ENCODE results near the gene ADAMTS14.

The ADAMTS14 gene

DNA sequence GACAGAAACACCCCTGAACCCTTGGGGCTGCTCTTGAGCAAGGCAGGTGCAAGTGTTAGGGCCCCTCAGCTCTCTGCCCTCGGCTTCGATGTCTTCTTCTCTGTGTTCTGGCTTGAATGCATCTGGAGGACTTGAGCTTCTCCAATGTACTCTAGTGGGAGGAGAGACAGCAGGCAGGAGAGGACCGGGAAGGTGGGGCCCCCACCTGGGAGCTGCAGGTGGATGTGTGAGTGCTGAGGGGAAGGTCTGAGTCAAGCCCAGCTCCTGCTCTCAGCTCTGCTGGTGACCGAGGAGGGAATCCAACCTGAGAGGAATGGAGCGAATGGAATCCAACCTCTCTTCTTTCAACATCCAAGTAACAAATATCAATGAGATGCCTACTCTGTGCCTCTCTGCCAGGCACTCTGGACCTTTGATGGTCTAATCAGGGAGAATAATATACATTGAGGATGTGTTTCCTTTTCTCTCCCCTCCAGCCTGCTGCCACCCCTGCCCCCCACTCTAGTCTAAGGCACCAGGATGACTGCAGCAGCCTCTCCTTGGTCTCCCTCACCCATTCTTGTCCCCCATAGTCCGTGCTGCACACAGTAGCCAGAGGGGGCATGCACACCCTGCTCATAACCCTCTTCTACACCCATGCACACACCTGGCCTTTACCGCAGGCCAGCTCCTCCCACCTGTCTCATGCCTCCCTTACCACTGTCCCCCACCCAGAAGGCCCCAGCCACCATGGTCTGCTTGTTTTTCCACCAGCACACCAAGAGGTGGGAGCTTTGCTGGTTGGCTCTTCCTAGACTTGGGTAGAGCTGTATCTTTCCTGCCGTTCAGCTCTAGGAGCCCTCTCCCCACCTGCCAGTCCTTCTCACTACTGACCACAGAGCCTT, 99.2 kb downstream of the ADAMTS14 start:
- no peak for DNase-seq (ENCODE audit: low read depth)

DNA sequence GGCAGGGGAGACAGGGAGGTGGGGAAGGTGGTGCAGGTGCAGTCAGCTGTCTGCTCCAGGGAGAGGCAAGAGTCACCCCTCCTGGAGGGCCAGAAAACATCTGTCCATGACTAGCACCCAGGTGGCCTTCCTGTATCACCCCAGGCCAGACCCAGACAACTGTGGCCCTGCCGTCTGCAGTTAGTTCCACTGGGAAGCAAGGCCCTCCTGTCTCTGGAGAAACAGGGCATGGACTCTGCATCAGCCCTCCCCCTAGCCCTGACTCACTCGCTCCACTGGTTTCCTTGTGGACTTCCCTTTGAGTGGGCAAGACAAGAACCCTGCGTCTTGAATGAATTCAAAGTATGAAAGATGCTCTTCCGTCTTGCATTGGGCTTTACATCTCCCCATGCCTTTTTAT, 100.3 kb downstream of the ADAMTS14 start:
- DNase-seq (ENCODE audit: low read depth) = no peak

DNA sequence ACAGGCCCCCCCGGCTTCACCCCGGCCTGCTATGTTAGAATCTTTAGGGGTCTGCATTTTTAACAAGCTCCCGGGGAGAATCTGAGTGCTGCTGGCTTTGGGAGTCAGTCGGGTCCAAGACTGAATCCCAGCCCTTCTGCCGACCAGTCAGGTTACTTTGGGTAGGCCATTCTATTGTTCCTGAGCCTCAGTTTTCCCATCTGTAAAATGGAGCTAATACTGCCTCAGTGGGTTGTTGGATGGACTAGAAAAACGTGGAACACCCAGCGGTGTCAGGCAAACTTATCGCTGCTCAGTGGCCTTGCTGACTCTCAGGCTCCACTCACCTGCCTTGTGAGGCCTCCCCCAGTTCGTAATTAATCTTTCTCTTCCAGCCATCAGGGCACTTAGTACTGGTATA, 101.2 kb downstream of the ADAMTS14 start:
- no peak for DNase-seq (ENCODE audit: low read depth)

DNA sequence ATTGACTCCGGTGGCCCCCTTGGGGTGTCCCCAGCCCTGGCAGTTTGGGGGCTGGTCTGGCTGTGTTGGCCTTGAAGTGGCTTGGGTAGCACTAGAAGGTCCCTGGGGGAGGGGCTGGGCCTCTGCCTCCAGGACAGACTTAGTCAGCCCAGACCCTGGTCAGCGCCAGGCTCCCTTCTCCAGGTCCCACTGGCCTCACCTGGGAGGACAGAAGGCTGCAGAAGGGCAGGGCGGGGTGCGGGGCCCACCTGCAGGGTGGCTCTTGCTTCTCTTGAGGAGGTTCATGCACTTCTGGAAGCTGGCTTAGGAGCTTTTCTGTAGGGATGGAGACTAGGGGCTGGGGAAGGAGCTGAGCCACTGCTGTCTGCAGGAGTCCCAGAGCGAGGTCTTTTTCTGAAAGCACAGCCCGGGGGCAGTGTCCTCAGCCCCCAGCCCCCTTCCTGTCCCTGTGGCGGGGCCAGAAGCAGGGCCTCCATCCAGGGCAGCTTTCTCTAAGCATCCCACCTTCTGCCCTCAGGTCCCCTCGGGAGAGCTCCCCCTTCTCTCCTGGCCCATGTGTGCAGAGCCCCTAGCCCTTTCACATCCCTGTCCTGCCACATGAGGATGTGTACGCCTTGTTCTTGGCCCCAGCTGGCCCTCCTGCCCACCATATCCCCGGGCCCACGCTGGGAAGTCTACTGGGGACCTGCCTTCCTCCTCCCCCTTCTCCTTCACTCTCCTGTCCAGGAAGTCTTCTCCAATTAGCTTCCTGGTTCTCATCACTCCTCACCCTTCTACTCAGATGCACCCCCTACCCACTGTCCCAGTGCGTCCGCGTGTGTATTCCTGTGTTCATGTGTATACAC, 101.9 kb downstream of the ADAMTS14 start:
- no peak for DNase-seq (ENCODE audit: low read depth)

DNA sequence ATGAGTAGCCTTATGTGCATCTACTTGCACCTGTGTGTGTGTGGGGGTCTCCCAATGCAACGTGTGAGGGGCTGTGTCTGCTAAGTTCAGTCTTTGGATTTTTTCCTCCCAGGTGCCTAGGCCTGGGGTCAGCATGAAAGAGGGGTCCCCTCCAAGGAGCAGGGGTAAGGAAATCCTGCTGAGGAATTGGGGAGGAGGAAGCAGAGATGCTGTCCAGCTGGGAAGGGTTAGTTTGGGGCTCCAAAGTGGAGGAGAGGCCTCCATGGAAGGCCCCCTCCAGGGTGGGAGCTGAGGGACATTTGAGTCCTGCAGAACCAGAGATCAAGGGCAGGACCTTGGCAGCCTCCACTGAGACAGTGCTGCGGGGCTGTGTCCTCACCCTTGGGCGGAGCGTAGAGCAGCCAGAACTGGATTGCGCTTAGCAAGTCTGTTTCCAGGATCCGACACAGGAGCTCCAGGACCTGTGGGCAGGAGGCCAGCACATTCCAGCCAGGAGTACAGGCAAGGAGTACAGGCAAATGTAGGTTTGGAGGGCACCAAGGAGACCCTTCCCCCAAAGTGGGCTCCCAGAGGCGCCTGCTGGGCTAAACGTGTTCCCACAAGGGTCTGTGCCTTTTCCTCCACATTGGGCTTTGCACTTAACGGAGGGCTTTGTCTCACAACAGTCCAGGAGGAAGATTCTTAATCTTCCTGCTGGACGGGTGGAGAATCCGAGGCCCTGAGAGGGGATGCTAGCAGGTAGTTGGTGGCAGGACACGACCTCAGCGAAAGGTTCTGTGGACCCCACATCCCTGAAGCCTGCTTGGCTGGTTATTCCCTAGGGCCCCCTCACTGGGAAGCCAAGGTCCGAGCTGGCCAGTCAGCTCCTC, 102.7 kb downstream of the ADAMTS14 start:
- no peak for DNase-seq (ENCODE audit: low read depth)

DNA sequence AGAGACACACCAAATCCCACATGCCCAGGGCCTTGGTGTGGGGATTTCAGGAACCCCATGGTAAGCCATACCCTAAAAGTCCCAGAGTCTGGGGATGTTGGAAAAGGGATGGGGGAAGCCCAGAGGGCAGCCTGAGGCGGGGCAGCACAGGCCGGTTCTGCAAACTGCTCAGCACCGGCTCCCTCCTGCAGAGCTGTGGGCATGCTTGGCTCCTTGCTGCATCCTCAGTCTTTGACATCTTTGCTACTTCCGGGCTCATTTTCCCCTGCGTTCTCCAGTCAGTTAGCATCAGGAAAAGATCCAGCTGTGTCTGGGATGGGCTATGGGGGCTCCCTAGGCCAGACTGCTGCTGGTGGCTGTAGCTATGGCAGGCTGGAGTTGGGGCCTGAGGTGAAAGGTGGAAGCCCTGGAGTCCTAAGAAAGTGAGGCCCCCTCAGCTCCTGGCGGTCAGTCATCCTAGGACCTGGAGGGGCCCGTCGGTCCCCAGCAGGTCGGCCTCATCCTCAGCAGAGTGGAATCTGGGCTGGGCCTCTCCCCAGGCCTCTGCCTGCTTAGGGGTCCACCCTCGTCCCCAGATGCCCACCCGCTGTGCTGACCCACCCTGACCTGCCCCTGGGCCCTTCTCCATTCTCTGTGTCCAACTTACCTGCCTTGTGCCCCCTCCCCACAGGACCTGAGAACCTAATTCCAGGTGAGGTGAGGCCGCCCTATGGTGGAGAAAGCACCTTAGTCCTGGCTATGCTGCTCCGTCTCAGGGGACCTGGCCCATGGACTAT, 103.6 kb downstream of the ADAMTS14 start:
- DNase-seq (ENCODE audit: low read depth) = no peak

DNA sequence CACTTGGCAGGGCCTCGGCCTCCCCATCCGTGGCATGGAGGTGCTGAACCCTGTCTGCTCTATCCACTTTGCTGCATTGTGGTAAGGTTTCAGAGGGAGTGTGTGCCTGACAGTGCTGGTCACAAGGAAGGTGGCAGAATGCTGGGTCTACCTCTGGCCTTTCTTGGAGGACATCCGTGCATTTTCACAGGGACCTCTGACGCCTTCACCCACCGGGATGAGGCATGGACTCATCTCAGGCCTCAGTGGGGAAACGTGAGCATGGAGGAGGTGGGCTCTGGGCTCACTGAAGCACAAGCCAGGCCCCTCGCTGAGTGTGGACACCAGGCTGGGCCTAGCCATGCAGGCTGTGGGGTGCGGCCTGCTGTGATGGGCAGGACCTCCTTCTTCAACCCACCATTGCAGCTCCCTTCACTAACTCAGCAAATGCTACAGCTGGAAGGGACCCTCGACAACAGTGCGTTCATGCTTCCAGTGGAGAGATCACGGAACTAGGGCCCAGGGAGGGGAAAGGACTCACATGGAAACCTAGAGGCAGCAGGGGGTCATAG, 104.2 kb downstream of the ADAMTS14 start:
- DNase-seq (ENCODE audit: low read depth) = no peak

DNA sequence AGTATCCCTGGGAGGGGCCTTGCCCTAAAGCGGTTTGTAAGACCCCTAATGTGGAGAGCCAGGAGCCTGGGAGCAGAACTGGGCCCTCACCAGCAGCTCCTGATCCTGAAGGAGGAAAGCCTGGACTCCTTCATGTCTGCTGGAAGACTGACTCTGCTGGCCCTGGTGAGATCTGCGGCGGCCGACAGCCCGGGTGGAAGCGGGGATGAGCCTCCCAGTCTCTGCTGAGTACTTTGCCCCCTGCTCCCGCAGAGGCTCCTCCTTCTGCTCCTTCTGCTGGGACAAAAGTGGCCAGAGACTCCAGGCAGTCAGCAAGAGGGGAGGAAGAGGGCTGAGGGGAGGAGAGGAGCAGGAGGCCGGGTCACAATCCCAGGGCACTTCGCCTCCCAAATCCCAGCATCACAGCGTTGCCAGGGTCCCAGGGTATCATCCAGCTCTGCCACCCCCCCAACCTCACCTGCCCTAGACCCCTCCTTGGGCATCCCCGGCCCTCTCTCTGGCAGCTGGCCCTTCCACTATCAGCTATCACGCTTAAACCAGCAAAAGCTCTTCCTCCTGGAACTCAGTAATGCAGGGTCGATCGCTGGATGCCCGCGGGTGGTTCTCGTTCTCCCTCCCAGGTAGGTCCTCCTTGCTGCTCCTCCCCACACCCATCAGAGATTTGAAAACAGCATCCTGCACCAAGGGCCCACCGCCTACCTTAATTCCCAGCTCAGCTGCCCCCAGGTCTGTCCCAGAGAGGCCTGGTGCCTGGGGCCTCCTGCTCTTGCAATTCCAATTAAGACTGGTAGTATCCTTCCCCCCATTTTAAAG, 105.0 kb downstream of the ADAMTS14 start:
- DNase-seq (ENCODE audit: low read depth) = no peak

DNA sequence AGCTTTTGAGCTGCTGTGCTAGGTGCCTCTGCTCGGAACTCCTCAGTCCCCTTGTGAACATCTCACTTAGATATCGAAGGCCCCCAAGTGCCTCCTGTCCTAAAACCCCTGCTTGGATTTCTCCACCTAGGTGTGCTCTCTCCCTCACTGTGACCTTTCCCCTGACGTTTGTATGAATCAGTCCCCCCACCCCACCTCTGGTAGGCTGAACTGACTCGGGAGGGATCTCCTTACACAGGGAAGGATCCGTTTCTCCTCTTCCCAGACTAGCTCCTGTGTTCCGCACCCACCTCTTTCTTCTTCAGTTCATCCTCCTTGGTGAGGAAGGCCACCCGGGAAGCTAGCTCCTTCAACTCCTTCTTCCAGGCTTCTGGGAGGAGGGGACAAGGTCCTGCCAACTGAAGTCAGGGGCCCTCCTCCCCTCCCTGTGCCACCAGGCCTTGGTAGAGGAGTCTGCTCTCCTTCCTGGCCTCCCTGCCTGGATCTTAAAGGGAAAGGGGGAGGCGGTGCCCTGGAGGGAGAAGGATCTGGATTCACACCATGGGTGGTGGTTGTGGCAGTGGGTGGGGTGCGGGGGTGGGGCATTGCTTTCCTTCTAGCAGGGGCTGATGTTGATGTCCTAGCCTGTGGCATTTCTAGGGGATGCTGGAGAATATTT, 106.1 kb downstream of the ADAMTS14 start:
- no peak for DNase-seq (ENCODE audit: low read depth)

DNA sequence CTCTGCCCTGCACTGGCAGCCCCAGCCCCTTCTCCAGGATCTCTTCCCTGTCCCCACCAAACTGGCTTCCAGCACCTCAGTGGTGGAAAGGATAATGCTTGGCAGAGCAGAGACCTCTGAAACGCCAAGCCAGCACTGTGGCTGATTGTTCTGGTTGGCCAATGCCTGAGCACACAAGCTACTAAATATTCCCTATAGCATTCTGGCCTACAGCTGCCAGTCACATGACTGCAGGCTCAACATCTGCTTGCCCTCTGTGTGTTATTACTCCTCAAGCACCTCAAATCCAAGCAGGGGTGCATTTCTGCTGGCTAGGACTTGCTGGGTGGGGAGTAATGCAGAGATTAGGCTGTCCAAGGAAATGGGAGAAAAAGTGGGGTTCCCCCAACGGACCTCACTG, 106.8 kb downstream of the ADAMTS14 start:
- no peak for DNase-seq (ENCODE audit: low read depth)

DNA sequence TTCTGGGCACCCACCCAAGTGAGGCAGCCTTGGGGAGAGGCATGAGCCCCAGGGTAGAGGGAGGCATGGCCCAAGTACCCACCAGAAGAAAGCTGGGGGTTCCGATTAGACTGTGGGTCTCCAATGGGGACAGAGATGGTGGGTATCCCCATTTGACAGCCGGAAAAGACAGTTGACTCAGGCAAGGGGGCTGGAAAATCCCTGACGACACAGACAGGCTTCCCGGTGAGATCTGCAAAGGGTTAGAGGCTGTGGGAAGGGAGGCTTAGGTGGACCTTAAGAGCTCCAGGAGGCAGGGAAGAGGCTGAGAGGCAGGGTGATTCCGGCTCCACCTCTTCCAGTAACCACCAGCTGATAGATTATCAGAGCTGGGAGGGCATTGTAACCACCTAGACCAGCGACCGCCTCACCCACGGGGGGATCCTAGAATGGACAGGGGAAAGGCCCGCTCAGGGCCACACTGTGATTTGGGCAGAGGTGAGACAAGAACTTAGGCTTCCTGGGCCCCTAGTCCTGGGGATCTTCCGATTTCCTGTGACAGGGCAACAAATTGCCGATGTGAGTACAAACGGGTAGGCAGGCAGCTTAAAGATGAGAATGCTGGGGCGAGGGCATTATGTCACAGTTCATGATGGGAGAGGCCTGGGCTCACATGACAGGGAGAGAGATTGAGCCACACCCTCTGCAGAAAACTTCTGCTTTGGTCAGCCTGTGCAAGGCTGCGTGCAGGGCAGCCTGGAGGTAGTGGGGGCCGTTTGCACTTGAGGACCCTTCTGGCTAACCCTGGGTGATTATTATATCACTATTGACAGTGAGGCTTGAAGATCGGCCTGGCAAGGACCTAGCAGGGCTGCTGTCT, 107.4 kb downstream of the ADAMTS14 start:
- no peak for DNase-seq (ENCODE audit: low read depth)

DNA sequence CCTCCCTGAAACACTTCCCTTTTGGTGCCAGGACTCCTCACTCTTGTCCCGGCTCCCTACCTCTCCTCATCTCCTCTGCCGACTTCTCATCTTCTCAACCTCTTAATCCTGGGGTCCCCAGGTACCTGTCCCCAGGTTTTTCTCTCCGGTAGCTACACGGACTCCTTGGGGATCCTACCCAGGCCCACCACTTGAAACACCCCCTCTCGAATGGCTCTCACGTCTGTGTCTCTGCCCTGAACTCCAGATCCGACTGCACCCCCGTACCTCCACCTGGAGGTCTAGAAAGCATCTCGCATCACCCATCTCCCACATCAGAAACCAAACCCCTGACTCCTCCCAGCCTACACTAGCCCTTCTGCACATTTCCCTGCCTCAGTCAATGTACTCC, 108.1 kb downstream of the ADAMTS14 start:
- DNase-seq (ENCODE audit: low read depth) = no peak

DNA sequence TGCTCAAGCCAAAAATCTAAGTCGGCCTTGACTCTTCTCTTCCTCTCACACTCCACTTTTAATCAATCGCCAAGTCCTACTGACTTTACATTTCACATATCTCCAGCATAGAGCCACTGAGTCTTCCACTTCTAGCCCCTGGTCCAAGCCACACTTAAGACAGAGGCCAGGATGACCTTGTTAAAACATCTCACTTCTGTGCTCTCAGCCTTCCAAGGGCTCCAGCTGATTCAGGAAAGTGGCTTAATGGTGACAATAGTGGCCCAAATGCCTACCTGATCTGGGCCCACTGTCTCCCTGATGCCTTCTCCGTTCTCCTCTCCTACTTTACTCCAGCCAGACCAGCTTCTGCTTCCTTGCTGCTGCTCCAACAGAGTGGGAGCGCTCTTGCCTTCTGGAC, 108.5 kb downstream of the ADAMTS14 start:
- no peak for DNase-seq (ENCODE audit: low read depth)

DNA sequence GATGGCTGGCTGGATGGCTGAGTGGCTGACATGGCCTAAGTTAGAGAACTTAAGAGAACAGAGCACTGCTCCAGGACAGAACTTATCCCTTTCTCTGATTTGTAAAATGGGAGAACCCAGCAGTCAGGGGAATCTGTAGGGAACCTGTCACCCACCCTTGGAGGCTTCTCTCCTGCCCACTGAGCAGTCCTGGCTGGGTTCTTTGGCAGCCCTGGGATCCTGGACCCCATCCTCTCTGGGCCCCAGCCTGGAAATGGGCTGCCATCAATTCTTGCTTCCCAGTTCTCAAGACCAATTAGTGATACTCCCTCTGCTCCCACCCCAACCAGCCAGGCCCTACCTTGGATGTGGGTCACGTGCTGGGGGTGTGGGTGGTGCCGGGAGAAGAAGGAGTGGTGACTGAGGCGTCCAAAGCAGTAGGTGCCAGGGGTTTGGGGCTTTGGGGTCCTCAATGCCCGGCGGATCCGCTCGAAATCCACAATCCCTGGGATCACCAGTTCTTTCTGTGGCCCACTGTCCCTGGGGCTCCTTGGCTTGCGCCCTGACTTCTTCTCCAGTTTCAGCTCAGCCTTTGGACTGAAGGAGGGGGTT, 109.2 kb downstream of the ADAMTS14 start:
- DNase-seq (ENCODE audit: low read depth) = no peak

DNA sequence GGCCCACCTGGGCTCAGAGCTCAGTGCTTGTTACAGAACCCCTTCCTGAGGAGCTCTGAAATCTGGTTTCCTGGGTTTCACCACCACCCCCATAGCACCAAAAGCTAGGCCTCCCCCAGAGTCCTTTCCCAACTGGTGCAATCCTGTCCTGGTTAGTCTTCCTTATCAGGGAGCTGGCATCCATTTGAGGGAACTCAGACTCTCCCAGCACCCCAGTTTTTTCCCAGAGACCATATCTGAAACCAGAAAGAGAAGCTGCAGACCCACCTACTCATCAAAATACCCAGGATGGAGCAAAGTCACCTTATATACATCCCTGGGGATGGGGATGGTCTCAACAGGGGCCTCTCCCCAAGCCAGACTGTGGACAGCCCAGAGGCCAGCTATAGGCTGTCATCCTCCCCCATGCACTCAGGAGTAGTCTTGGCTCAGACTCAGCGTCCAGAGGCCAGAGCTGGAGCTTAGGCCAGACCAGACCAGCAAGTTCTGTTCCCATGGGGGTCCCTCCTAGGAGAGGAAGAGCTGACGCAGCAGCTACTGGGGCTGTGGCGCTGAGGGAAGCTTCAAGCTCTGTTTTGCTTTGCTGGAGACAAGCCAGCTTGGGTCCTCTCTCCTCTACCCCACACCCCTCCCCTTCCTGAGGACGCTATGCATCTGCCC, 109.9 kb downstream of the ADAMTS14 start:
- DNase-seq (ENCODE audit: low read depth) = no peak

DNA sequence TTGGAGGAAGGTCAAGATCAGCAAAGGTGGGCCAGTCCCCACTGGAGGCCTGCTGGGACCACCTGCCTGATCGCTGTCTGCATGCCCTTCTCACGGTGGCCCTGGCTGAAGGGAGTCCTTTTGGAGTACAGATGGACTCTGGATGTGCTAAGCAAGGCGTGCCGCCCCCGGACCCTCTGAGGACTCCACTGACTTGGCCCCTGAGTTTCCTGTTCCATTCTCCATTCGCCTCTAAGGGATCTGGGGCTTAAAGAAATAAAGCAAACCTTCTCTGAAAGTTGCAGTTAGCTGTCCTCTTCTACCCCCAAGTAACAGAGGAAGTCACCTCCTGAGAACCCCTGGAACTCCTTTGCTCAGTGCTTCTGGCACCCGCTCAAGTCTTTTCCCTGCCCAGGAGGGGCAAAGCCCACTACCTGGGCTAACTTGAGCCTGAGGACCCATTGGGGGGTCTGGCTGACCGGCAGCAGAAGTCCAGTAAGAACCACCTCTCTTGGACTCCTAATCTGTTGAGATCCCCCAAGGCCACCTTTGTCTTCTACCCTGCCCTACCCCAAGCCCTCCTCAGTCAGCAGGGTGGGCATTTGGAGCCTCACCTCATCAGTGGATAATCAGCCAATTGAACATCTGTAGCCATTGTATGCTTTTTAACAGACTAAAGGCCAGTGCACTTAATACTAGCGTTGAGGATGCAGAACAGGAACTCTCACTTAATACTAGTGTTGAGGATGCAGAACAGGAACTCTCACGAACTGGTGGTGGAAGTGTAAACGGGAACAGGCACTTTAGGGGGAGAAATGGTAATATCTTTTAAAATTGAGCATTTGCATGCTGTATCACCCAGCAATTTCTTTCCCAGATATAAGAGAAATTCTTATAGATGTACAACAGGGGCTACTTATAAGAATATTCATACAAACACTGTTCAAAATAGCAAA, 110.7 kb downstream of the ADAMTS14 start:
- no peak for DNase-seq (ENCODE audit: low read depth)

DNA sequence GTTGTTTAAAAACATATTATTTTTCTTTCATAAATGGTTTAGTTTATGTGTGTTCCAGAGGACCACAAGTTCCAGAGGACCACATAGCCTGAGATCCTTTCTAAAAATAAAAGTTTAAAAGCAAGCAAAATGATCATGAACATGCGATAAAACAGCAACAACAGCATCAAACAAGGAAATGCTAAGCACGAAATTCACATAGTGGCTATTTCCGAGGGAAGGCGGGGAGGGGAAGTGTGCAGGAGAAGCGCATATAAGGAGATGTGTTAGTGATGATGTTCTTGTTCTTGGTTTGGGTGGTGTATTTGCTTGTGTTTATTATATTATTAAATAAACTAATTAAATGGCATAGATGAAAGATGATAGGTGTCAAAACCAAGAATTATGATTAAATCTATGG, 111.7 kb downstream of the ADAMTS14 start:
- no peak for DNase-seq (ENCODE audit: low read depth)
